Breast epithelium (tissue), 3 donors: ENCODE measurements around the gene CKB.

ENCODE experiments used
- CTCF ChIP-seq, 3 donors: fragments of 450-650 bp; IDR thresholded peaks; one replicate each; pipeline ENCODE4 v1.5.1; 2016 to 2017; ENCODE audit warnings: antibody characterized with exemption in 3 of 3, mild to moderate bottlenecking in 3 of 3, moderate library complexity in 3 of 3
- POLR2A ChIP-seq: fragments of 450-650 bp; IDR thresholded peaks from one replicate; pipeline ENCODE4 v1.6.1; 2016; ENCODE audit warnings: antibody characterized with exemption, mild to moderate bottlenecking, moderate library complexity
- POLR2AphosphoS5 ChIP-seq, 3 donors: sonication (generic); formaldehyde crosslinking; IDR thresholded peaks; one replicate each; pipeline ENCODE4 v1.6.1; 2017; ENCODE audit warnings: antibody characterized with exemption in 3 of 3

DNA sequence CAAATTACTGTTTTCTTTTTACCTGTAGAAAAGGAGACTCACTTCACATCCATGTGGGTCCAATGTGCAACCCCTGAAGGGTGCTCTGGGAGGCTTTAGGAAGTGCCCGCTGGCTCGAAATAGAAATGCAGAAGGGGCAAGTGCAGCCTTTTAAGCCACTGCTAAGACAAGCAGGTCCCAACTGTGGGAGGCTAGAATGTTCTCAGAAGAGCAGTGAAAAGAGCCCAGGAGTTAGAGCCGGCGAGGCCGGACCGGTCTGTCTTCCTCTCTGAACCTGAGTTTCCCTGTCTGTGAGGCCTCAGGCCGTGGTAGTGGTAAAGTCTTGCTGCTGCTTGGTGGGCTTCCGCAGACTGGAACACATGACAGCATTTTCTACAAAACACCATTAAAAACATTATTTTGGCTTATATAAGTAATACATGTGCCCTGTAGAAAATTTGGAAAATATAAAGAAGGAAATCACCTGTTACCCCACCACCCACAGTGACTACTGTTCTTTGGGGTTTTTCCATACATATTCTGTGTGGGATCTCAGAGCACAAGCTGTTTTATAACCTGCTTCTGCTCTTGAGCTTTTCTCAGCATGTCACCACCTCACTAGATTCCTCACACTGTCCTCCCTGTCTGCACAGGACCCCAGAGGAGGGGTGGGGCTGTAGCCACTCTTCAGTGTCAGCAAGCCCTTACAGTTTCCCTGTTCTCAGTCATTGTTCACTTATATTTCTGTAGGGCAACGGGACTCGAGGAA lies 6.0 kb downstream of the CKB start:
- TF ChIP-seq CTCF (IDR thresholded peaks at IDR 0.05): no peak
- TF ChIP-seq POLR2AphosphoS5 (IDR thresholded peaks at IDR 0.05): no peak
- no peak for TF ChIP-seq POLR2A
